Measurements from ENCODE around the gene B4GALT2. TPM values are rescaled to one million over a fixed set of nuclear protein-coding genes. Genes with fewer than 3 reads are reported as not detected.

The B4GALT2 gene
- 99.4 and 111 TPM in 2 replicates for total RNA-seq (2014; rRNA removed; shearing (Covaris generic))

DNA sequence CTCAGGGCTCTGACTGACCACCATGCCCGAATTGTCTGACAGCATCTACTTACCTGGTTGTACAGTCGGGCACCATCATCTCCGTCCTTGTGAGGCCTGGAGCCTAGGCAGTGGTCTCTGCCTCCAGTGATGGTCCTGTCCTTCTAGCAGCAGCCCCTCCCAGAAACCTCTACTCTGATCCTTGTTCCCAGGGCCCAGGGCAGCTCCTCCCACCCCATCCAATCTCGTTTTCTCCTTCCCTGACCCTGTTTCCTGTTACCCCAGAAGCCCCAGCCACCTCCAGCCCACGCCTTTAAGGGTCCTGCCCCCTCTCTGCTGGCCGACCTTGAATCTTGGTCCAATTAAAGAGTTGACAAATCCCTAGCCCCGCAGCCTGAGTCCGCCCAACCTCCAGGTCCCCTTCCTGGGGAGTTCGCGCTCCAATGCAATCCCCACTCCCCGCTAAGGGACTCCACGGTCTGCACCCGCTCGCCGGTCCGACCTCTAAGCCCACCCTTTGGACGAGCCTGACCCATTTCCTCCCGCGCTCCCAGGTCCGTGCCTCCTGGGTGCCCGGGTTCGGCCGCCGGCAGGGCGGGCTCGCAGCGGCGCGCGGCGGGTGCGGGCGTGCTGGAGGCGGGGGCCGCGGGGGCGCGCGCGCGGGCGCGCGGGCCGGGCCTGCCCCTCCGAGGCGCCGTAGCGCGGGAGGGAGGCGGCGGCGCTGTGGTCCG is at the start of gene B4GALT2:
TSS of gene B4GALT2 (plus strand) at position 660 of the 710 bp plus-strand sequence. CDS start 1,951 bp downstream, outside the sequence.
- DNase-seq (ENCODE audit: low read depth) = peak; percentile 41

GRCh38 chr1:43930168-43930948 is 48.7 kb upstream of the B4GALT2 start:
- DNase-seq (ENCODE audit: low read depth) = no peak

- DNase-seq (ENCODE audit: low read depth) = no peak
Measured at GRCh38 chr1:43930949-43931275, 48.1 kb upstream of the B4GALT2 start.

GRCh38 chr1:43931711-43932660 is 47.0 kb upstream of the B4GALT2 start:
- no peak for DNase-seq (ENCODE audit: low read depth)

- peak; percentile 87 for DNase-seq (ENCODE audit: low read depth)
Measured at GRCh38 chr1:43932786-43933385, 46.1 kb upstream of the B4GALT2 start.

DNA sequence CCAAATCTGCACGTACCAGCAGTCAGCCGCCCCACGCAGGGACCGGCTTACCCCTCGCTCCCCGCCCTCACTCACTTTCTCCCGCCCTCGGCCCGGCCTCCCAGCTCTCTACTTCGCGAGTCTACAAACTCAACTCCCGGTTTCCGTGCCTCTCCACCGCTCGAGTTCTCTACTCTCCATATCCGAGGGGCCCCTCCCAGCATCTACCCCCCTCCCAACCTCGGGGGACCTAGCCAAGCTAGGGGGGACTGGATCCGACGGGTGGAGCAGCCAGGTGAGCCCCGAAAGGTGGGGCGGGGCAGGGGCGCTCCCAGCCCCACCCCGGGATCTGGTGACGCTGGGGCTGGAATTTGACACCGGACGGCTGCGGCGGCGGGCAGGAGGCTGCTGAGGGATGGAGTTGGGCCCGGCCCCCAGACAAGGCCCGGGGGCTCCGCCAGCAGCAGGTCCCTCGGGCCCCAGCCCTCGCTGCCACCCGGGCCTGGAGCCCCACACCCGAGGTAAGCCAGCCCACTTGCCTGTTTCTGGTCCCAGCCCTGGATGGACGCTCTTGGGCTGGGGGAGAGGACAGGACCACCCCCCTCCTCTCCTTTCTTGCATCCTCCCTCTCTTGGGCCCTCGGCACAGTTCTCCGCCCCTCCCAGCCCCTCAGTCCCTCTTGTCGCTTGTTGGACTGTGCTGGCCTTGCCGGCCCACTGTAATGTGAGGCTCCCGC is 45.5 kb upstream of the B4GALT2 start, which contains the start of gene ARTN:
TSS of gene ARTN (plus strand) at position 416 of the 715 bp plus-strand sequence. CDS start 1,856 bp downstream, outside the sequence.
- DNase-seq (ENCODE audit: low read depth) = peak; percentile 66

DNA sequence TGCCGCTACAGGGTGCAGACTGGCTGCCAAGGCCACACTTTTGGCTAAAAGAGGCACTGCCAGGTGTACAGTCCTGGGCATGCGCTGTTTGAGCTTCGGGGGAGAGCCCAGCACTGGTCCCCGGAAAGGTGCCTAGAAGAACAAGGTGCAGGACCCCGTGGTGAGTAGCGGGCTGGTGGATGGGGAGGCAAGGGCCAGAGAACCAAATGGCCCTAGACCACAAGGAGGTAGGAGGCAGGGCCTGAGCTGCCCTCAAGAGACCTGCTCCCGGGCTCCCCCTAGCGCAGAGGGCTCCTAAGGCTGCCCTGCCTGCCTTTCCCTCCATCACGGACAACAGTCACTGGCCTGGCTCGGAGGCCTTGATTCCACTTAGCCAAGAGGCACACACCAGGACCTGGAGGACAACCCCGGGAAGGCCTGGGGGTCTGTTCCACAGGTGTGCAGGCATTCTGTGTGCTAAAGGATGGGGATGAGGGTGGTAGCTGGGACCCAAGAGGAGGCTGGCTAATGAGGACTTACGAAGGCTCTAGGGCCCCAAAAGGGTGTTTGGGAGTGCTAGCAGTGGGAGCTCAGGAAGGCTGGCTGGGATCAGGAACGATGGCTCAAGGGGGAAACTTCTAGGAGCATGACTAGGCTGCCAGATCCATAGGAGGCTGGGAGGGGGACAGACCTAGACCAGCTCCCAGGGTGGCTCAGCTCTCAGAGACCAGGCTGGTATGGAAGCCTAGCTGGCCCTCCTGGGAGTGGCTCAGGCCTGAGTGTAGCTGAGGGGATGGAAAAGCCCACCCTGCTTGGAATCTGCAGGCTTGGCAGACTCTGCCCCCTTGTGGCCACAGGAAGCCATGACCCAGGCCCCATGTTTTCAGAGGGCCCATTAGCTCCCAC is 44.7 kb upstream of the B4GALT2 start:
- peak; percentile 67 for DNase-seq (ENCODE audit: low read depth)

DNA sequence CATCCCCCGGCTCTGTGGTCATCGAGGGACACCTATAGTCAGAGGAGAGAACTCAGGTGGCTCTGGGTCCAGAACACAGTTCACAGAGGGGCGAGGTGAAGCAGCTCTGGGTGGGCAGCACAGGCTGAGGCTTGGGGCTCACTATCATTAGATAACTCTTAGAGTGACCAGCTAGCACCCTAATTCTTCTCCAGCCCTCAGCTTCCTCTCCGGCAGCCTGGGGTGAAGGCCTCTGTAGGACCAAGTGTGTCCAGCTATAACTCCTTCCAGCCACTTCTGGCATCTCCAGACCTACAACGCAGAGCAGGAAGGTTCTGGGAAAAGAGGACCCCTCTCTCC is 44.1 kb upstream of the B4GALT2 start:
- DNase-seq (ENCODE audit: low read depth) = no peak

DNA sequence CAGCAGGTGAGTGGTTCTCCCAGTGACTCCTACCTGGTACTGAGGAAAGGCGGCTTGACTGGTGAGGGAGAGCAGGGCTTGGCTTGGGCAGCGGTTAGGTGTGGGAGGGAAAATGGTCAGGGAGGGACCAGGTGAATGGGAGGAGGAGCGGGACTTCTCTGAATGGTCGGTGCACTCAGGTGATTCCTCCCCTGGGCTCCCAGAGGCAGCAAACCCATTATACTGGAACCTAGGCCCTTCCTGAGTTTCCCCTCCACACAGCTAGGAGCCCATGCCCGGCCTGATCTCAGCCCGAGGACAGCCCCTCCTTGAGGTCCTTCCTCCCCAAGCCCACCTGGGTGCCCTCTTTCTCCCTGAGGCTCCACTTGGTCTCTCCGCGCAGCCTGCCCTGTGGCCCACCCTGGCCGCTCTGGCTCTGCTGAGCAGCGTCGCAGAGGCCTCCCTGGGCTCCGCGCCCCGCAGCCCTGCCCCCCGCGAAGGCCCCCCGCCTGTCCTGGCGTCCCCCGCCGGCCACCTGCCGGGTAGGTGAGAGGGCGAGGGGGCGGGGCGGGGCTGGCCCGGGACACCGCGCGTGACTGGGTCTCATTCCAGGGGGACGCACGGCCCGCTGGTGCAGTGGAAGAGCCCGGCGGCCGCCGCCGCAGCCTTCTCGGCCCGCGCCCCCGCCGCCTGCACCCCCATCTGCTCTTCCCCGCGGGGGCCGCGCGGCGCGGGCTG is 43.1 kb upstream of the B4GALT2 start:
- no peak for DNase-seq (ENCODE audit: low read depth)

DNA sequence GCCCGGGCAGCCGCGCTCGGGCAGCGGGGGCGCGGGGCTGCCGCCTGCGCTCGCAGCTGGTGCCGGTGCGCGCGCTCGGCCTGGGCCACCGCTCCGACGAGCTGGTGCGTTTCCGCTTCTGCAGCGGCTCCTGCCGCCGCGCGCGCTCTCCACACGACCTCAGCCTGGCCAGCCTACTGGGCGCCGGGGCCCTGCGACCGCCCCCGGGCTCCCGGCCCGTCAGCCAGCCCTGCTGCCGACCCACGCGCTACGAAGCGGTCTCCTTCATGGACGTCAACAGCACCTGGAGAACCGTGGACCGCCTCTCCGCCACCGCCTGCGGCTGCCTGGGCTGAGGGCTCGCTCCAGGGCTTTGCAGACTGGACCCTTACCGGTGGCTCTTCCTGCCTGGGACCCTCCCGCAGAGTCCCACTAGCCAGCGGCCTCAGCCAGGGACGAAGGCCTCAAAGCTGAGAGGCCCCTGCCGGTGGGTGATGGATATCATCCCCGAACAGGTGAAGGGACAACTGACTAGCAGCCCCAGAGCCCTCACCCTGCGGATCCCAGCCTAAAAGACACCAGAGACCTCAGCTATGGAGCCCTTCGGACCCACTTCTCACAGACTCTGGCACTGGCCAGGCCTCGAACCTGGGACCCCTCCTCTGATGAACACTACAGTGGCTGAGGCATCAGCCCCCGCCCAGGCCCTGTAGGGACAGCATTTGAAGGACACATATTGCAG is 42.4 kb upstream of the B4GALT2 start:
- no peak for DNase-seq (ENCODE audit: low read depth)

DNA sequence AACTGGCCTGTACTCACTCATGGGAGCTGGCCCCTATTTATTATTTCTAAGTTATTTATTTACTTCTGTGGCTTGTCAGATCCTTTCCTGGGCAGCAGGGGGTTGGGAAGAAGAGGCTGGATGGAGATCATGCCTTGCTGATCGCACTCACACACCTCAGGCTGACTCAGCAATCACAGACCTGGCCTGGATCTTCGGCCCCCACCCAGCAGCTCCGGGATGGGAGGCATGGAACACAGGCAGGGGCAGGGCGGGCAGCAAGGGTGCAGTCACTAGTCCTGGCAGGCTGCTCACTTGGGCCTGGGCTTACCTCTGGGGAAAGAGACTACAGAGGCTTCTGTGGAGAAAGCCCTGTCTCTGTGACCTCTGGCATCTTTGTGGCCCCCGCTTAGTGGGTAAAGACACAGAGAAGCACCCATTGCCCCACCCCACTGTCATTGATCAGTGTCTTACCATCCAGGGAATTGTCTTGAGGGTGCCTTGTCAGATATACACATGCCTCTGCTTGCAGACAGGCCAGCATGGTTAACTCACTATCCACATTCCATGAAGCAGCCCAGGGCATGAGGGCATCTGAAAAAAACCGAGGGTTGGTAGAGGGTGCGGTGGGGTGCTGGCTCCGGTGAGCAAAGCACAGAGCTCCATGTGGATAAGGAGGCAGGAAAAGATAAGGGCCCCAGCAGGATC is 41.7 kb upstream of the B4GALT2 start:
- no peak for DNase-seq (ENCODE audit: low read depth)

DNA sequence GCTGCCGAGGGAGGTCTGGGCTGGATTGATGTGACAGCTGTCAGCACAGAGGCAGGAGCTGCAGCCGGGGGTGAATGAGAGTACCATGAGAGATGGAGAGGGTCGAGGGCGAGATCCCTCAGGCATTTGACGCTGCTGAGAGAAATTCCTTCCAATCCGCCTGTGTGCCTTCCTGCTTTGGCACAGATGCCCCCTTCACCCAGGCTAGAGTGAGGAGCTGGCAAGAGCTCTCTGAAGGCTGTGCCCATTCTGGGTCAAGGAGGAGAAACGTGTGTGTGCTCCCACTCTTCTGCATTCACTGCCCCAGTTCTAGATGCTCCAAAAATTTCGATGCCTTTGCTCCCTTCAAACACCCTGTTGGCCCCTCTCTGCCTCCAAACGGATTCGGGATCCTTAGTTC is 40.6 kb upstream of the B4GALT2 start:
- DNase-seq (ENCODE audit: low read depth) = no peak

GRCh38 chr1:43938892-43939587 is 40.0 kb upstream of the B4GALT2 start:
- DNase-seq (ENCODE audit: low read depth) = no peak

DNA sequence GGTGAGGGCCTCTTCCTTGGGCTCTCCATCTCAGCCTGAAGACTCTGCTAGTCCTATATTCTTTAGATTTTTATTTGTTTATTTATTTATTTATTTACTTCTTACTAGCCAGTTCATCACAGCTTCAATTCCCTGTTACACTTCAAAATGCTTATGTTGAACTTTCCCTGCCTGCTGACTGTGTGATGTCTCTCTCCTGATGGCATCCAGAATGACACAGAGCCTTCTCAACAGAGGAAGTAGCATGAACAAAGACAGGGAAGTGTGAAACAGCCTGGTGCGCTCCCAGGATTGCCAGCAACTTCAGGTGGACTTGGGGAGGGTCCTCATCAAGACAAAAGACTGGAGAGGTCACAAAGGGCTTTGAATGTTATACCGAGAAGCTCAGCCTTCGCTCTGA is 36.6 kb upstream of the B4GALT2 start:
- DNase-seq (ENCODE audit: low read depth) = no peak

DNA sequence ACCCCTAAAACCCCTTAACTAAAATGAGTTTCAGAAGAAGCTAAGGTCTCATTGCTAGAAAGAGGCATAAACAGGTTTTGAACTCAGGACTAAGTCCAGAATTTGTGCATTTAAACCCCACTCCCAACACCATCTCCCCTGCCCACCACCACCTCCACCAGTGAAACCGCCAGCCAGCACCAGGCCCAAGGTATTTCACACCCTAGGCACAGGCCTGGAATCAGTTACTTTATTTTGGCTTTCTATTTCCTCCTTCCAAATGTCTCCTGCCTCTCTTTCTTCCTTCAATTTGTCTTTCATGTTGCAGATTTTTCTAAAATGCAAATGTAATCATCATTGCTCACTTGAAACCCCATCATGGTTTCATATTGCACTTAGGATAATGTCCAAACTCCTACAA is 34.1 kb upstream of the B4GALT2 start:
- no peak for DNase-seq (ENCODE audit: low read depth)

GRCh38 chr1:43945674-43946235 is 33.3 kb upstream of the B4GALT2 start:
- DNase-seq (ENCODE audit: low read depth) = no peak

Measured in M059J (cell line).